Fibroblast of lung (primary cell): ENCODE data around the gene FKTN.

Experiments used
- CTCF ChIP-seq, 2 donors: IDR thresholded peaks in 1 of 2; conservative IDR thresholded peaks in 1 of 2; 1 replicate in 1 of 2; 2 replicates in 1 of 2; pipeline ENCODE4 v1.5.1; 2011 to 2012; ENCODE audit warnings: low read length in 2 of 2, control low read depth in 1 of 2, inconsistent platforms in 1 of 2, low read depth in 1 of 2, mild to moderate bottlenecking in 1 of 2
- EZH2 ChIP-seq: IDR thresholded peaks from 2 replicates; pipeline ENCODE4 v1.5.1; 2012; ENCODE audit warnings: low read length, control low read depth, mild to moderate bottlenecking; ENCODE audit errors: missing control alignments

- no peak for TF ChIP-seq CTCF (conservative IDR thresholded peaks at IDR 0.05 in 1 of 2, IDR thresholded peaks at IDR 0.05 in 1 of 2; ENCODE audit: low read depth in 1 of 2, low read length in 2 of 2)
- no peak for TF ChIP-seq EZH2
Observed at GRCh38 chr9:105646879-105647594, 89.1 kb downstream of the FKTN start.
